22Rv1 (cell line): ENCODE data around the gene FAAP100.

Experiments used
- ZFX ChIP-seq: fragments of 450-650 bp; IDR thresholded peaks from 2 replicates; pipeline ENCODE4 v1.6.1; 2017; ENCODE audit warnings: antibody characterized with exemption, borderline replicate concordance
- TF ChIP-seq, protein P1 (sequence below): fragments of 450-650 bp; IDR thresholded peaks from 2 replicates; pipeline ENCODE4 v1.5.1; 2017; ENCODE audit warnings: mild to moderate bottlenecking

DNA sequence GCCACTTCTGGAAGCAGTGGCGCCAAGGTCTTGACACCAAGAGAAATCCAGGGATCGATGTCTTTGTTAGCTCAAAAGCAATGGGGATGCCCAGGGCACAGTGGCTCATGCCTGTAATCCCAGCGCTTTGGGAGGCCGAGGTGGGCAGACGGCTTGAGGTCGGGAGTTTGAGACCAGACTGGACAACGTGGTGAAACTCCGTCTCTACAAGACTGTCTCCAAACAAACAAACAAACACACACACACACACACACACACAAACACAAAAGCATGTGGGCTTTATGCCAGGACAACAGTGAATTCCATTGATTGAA is 22.4 kb upstream of the FAAP100 start:
- TF ChIP-seq, protein P1, sequence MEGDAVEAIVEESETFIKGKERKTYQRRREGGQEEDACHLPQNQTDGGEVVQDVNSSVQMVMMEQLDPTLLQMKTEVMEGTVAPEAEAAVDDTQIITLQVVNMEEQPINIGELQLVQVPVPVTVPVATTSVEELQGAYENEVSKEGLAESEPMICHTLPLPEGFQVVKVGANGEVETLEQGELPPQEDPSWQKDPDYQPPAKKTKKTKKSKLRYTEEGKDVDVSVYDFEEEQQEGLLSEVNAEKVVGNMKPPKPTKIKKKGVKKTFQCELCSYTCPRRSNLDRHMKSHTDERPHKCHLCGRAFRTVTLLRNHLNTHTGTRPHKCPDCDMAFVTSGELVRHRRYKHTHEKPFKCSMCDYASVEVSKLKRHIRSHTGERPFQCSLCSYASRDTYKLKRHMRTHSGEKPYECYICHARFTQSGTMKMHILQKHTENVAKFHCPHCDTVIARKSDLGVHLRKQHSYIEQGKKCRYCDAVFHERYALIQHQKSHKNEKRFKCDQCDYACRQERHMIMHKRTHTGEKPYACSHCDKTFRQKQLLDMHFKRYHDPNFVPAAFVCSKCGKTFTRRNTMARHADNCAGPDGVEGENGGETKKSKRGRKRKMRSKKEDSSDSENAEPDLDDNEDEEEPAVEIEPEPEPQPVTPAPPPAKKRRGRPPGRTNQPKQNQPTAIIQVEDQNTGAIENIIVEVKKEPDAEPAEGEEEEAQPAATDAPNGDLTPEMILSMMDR = no peak
- TF ChIP-seq ZFX = no peak
